Measurements from ENCODE around the gene ZNF419.
"Not testable (repeated sequence)": the region's sequence is repeated elsewhere in the genome, so short reads cannot be mapped to it uniquely, and the experiment has no call there.

GRCh38 chr19:57499680-57500395 lies 12.3 kb downstream of the ZNF419 start, which contains the start of gene ZNF773:
- not testable (repeated sequence) for TF ChIP-seq CTCF (IDR thresholded peaks at IDR 0.05; ENCODE audit: extremely low read depth in 1 of 2, insufficient read depth in 1 of 2, low read depth in 1 of 2, low read length in 2 of 2); EZH2 (IDR thresholded peaks at IDR 0.05; ENCODE audit: borderline replicate concordance, low read depth, low read length, severe bottlenecking)
- peak; percentile 83 for TF ChIP-seq POLR2AphosphoS5 (IDR thresholded peaks at IDR 0.05; ENCODE audit: insufficient read depth, low read depth, low read length)
- peak; percentile 82 for TF ChIP-seq POLR2A (IDR thresholded peaks at IDR 0.05; ENCODE audit: low read depth, low read length)
